A172 (cell line): ENCODE data around the gene PIRT. TPM values are rescaled to one million over a fixed set of nuclear protein-coding genes. Genes with fewer than 3 reads are reported as not detected.
"Not testable (repeated sequence)": the region's sequence is repeated elsewhere in the genome, so short reads cannot be mapped to it uniquely, and the experiment has no call there.

Experiments used
- DNase-seq: peaks from one replicate; pipeline ENCODE4 v3.0.0-alpha.2; 2015; ENCODE audit warnings: low spot score
- total RNA-seq: library from RNA; depleted of rRNA; stranded (reverse); fragments of >200 nt; shearing (Covaris generic); gene quantifications from 2 replicates; pipeline ENCODE4 v1.2.3, GENCODE V29; 2014; rRNA removed

PIRT gene
- not detected in 2 replicates for total RNA-seq

DNA sequence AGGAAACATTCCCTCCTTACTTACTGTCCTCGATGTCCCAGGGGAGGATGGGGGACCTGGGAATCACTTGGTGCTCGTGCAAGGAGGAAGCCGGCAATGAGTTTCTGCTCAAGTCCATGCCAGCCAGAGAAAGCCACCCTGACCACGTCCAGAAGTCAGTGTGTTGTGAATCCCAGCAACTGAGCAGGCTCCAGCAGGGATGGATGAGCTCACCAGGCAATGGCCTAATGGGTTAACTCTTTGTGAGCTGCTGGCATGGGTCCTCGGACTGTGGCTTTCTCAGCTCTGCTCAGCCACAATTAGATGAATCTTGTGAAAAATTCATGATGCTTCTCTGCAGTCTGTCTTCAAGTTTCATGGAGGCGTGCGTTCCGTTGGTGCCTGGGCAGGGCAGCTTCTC is at the start of gene PIRT:
TSS of gene PIRT (minus strand) at position 167 of the 400 bp plus-strand sequence. CDS start 12,442 bp downstream, outside the sequence.
- DNase-seq = no peak

DNA sequence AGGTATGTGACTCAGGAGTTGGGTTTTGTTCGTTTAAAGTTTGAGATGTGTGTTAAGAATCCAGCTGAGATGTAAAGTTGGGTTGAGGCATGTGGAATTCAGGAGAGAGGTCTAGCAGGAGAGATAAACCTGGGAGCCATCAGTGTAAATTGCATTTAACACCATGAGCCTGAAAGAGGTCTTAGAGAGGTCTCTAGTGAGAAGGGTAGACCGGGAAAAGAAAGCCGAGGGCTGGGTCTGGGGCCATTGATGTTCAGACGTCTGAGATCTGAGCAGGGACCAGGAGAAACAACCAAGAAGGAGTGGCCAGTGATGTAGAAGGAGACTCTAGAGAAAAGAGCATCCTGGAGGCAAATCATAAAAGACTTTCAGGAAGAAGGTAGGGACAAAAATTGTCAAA is 44.1 kb upstream of the PIRT start:
- no peak for DNase-seq

DNA sequence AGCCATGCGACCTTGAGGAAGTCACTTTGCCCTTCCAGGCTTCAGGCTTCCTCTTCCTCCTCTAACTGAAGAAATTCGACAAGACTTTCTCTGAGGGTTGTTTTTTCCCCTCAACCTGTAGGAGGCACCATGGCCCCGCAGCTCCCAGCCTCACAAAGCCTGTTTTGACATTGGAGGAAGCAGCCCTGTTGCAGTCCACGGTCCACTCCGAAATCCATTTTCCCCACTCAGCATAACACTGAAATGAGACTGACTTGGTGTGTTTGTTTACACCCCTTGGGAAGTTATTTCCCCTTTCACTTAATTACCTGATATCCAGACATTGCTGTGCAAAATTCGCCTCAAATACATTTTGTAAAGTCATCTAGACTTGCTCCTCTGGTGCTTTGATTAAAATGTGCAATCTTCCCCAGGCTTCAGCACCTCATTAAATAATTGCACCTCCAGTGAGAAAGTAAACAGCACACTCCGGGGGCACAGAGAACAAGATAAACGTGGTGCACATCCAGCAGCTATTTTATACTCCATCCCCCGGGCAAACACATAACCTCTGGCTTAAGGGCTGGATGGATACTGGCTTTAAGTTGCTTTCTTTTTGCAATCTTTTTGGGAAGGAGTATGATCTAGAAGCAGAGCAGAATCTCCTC is 41.4 kb upstream of the PIRT start:
- no peak for DNase-seq

DNA sequence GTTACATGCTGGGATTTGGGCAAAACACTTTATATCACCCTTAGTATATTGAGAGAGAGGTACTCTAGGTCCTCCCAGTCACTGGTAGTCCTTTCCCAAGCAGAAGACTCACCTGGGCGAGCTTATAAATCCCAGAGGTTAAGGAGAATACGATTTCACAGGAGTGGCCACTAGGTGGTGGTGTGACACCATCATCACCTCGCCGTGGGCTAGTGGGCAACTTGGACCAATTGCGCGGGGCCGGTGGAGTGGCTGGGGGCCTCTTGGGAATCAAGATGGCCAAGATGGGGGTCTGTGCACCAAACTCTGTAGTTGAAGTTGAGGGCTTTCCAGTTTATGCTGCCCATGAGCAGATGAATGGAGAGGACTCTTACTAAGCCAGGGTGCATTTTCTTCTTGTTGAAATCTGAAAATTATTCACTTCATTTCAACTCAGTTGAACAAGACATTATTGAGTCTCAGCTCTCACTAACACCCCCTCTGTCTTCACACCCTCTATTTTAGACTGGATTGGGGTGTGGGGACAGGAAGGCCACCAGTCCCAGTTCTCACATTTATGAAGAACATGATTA is 38.2 kb upstream of the PIRT start:
- peak; percentile 37 for DNase-seq

DNA sequence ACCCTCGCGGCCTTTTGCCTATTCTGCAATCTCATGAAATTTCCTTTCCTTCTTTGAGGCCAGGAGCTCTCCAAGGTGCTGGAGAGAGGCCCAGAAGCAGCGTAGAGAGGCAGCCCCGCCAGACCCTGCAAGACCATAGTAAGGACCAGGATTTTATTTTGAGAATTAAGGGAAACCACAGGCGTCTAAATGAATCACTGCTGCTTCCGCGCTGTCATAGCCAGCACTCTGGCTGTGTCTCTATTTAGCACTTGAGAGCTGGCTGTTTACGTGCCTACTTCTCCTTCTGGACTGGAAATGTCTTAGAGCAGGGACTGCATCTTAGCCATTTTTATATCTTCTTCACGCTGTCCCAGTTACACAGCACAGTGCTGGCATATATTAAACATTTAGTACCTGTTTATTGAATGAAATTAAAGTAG is 37.6 kb upstream of the PIRT start:
- DNase-seq = peak; percentile 13

DNA sequence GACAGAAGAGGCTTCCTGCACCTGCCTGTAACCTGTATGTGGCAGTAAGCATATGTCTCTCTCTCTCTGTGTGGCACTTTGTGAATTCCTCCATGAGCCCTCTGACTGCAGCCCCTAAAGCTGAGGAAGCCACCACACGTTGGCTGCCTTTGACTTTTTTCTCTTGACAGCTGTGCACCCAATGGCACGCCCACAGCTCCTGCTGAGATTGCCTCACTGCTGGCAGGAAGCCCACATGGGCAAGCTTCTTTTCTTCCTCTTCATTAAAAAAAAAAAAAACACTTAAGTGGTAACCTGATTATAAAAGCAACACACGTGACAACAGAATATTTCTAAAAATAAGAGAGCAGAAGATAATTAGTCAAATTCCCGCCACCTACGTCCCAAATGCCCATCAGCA is 34.0 kb upstream of the PIRT start:
- DNase-seq = no peak

DNA sequence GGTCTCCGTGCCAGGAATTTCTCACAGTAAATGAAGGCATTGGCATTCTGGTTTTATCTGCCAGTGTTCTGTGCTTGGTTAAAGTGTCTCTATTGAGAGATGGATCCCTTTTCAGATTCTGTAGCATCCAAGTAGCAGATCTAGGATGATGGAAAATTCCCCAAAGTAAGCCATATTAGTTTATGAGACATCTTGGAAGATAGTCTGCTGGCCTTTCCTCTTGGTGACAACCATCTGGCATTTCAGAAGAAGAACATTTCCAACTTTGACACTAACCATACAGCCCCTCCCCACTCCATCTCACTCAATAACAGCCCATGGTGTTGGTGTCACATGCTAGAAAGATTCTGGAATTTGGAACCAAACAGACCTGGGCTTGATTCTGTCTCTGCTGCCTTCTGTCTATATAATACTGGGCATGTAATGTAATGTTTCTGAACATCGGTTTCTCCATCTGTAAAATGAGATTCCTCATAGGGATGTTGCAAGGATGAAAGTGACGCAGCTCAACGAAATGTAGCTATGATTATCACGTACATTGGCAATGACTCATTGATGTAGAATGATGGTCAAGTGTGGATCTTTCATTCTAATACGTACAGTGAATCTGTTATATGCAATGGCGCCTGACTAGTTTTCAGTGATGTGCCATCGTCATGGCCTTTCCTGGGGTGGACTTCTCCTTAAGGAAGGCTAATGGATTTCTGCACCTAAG is 32.6 kb upstream of the PIRT start:
- DNase-seq = no peak

DNA sequence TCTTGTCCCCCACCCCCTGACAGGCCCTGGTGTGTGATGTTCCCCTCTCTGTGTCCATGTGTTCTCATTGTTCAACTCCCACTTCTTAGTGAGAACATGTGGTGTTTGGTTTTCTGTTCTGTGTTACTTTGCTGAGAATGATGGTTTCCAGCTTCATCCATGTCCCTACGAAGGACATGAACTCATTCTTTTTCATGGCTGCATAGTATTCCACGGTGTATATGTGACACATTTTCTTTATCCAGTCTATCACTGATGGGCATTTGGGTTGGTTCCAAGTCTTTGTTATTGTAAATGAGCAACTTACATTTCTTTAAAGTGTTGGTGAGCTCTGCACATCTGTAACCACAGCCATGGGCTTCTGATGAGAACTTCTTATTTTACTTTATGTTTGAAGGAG is 30.9 kb upstream of the PIRT start:
- not testable (repeated sequence) for DNase-seq

DNA sequence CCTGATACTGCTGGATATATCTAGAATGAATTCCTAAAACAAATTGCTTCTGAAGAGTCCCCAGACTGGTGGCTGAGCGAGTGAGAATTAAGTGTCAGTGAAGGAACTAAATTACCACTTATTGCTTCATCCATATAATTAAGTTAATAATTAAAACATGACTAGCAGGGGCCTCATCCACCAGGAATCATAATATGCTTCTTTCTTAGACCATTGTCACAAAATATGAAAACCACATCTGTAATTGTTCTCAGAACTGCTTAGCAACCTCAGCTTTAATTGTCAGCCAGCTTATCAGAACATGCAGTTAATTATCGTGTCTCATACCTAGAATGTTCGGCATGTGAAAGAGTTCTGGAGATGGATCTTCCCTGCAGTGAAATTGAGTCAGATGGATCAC is 21.2 kb upstream of the PIRT start:
- DNase-seq = no peak

DNA sequence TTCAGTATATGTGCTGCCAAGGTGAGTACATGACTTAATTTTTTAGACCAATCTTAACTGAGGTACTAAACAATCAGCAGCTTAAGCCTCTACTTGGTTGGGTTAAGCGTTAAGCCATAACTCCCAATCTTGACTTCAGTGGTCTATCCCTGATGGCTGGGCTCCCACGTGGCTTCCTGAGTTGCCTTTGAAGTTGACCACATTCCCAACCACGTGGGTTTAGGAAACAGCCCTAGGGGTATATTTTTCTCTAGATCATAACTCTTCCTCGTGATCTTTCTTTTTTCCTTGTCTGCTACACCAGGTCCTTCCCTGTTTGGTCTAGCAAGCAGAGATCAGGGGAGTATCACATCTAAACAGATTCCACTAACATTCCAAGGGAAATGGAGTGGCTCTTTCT is 20.1 kb upstream of the PIRT start:
- DNase-seq = no peak

DNA sequence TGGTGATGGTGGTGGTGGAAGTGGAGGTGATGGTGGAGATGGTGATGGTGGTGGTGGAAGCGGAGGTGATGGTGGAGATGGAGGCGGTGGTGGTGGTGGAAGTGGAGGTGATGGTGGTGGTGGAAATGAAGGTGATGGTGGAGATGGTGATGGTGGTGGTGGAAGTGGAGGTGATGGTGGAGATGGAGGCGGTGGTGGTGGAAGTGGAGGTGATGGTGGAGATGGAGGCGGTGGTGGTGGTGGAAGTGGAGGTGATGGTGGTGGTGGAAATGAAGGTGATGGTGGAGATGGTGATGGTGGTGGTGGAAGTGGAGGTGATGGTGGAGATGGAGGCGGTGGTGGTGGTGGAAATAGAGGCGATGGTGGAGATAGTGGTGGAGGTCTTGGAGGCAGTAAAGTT is 8.7 kb upstream of the PIRT start:
- DNase-seq = not testable (repeated sequence)

DNA sequence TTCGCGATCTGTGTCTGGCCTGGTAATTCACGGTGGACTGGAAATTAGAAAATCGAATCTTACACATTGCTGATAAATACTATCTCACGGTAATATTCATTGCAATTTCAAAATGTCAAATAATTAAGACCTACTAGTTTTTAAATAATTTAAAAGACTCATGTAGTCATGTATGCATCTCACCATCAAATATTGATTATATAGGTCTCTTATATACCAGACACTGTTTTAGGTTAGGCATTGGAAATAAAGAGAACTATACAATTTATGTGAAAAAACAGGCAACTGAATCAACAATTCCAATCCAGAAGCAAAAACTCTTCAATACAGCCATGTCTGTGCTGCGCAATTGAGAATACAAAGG is 7.5 kb upstream of the PIRT start:
- DNase-seq = no peak

DNA sequence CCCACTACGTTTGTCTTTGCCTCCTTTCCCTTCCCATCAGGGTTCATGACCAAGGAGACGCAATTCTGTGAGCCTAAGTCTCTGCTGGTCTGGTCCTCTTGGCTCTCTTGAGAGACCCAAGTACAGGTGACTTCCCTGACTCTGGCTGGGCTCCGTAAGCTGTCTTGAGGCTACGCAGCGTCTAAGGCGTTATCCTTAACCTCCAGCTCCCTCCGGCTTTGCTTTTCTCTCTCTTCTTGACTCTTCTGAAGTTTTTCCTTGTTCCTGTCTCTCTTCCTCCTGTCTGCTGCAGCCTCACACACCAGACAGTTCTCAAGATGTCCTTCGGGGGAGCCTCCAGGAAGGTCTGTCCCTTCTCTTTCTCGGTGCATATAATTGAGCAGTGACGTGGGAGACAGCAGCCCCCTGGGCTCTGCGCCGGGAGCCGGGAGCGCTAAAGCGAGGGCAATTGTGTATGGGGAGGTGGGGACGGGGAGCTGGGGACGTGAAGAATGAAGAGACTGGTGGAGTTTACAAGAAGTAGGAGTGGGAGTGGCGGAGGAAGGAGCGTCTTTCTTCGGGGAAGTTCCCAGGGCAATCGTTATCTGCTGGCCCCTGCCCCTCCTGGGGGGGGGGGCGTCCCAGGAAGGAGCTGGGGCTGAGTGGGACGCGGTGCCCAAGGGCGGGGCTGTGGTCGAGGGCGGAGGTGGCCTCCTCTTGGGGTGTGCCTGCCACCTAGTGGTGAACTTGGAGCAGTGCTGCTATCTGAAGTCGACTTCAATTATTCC is 6.9 kb upstream of the PIRT start:
- DNase-seq = peak; percentile 70

DNA sequence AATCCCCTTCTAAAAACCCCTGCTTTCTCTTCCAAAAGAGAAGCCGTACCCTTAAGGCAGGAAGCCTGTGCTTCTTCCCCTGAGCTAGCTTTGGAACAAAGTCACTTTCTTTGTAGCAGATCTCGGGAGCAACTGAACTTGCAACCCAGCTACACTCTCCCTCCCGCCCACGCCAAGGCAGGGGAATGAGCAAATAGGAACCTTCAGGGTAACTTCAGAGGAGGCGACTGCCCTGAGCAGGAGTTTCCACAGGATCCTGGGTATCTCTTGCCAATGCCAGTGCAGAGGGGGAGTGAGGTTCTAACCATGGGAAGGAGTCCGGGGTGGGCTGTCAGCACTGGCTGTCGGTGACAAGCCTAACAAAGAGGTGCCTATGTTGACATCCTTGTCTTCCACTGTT is 5.9 kb upstream of the PIRT start:
- DNase-seq = no peak

DNA sequence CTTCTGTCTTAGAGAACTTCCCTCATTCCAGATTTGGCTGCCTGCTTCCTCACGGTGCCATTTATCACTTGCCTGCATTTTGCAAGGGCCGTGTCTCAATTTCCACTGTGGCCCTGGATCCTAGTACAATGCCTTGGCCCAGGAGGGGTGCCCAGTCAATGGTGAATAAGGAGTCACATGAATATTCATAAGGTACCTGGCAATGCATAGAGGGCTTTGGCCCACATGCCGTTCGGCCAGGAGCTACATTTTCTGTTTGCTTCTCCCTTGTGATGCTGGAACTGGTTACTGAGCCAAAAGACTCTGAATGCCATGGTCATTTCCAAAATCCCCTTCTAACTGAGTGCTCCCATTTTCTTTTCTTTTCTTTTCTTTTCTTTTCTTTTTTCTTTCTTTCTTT is 4.8 kb upstream of the PIRT start:
- no peak for DNase-seq

DNA sequence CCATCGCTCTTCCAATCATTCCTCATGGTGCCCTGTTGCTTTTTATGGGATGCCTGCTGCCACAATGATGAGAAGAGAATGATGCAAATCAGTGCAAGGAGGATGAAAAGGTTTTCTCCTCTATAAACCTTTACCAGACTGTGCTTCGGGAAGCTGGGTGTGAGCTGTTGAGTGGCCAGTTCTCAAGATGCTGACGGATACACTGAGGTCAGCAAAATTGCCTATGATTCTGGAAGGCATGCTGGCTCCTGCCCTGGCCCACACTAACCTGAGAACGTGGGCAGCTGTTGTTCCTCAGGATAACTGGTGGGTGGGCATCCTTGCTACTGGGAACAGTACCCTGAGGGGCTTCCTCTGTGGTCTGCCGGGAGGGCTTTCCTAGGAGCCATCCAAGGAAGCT is 795 bp upstream of the PIRT start:
- DNase-seq = no peak

DNA sequence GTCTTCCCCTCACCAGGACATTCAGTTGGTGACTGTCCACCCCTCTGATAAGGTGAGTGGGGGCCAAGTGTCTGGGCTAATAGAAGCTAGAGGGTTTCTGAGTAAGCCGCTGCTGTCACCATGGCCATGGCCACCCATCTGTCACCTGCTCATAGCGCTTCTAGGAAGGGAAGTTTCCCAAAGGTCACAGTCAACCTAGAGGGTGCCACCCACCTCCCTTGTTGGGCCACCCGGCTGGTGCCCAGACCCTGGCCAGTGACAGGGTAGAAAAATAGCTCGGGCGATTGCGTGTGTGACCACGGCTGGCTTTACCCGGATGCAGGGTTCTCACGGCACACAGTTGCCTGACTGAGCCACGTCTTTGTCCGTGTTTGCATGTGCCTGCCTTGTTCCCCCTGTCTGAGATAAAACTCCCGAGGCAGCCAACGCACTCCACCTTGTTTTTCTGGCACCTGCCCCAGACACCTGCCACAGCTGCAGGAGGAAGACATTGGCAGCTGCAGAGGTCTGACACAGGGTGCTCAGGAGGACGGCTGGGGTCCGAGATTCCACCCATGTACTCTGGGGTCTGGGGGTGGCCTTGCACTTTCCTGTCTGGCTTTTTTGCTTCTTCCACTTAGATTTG is 809 bp downstream of the PIRT start:
- DNase-seq = no peak

DNA sequence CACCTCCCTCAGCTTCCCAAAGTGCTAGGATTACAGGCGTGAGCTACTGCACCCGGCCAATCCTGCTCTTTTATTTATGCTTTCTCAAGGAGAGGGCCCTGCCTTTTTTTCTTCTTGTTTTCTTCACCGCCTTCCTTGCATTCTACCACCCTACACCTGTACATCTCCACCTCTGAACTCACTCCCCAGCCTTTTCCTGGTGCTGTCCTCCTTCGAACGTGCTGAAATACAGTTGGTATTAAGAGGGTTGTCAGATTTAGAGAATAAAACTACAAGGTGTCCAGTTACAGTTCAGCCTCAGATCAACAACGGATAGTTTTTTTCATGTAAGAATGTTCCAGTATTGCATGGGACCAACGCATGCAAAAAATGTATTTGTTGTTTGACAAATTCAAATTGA is 1.7 kb downstream of the PIRT start:
- no peak for DNase-seq

DNA sequence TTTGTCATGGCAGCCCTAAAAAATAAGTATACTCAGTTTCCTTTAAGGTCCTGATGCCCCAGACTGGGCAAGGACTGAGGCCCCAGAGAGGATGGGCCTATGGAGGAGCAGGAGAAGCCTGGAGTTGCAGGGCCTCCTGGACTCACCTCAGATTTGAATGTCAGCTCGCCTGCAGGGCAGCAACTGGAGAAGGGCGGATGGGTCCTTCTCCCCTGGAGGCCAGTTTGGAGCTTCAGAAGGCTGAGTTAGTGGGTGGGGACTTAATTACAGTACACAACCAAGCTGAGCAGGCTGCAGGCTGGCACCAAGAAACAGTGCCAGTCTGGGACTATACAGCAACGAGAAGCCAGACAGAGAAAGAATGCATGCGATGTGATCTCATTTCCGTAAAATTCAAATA is 6.2 kb downstream of the PIRT start:
- DNase-seq = no peak

DNA sequence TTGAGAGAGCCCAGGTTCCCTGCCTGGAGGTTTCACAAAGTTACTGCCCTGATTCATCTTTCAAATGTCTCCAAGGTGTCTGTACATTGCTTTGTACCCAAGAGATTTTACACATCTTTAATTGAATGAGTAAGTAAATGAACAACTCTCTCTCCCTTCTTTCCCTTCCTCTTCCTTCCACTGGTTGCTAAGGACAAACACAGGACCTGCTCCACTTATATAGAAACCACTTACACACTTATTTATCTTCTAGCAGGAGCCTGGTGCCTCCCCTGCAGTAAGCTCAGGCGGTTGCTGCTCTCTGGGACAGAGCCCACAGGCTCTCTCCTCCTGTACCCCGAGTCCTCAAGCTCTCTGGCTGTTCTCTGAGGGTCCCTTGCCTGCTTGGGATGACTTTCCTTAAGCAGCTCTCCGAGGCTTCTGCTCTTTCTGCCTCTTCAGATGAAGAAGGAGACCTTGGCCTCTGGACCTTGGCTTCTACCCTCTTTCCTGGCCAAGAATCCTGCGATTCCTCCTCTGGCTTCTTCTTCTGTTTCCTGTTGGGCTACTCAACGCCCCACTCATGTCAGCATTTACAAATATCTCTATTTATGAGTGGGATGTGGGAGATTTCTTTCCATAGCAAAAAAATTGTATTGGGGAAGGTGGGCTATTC is 9.9 kb downstream of the PIRT start:
- DNase-seq = no peak

DNA sequence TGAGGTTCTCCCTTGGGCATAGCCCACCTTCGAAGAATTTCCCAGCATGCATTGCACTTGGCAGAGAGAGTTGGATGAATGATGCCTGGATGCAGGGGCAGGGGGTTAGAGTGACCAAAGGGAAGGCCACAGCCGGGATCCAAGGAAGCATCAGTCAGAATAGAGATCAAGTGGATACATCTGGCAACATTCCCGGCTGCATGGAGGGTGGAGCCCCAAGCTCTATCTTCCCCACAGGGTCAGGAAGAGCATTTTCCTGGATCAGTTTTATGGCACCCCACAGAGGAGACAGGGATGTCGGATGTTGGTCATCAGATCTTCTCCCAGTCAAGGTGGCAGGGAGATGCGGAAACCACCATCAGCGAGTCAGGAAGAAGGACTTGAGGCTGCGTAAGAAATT is 13.0 kb downstream of the PIRT start:
- DNase-seq = no peak

DNA sequence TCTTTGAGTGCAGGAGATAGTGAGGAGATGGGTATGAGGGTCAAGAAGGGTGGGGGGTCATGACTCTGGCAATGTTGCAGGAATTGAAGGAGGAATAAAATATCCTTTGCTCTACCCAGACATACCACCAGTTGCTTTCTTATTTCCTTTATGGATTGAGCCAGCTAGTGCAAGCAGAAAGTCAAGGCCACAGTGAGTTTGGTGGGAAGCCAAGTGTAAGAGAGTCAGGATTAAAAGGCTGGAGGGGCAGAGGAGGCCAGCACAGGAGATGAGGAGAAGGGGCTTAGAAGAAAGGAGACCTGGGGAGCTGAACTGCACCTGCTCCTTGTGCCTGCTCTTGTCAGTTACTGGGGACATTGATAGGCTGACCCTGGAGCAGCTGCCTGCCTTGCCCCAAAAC is 16.1 kb downstream of the PIRT start:
- DNase-seq = no peak
